Measurements from ENCODE around the gene LPAR6. TPM values are rescaled to one million over a fixed set of nuclear protein-coding genes. Genes with fewer than 3 reads are reported as not detected.
A peak's percentile ranks its signal among the peaks of the same experiment; 100 is the strongest.
"Not testable (repeated sequence)": the region's sequence is repeated elsewhere in the genome, so short reads cannot be mapped to it uniquely, and the experiment has no call there.

The LPAR6 gene, protein sequence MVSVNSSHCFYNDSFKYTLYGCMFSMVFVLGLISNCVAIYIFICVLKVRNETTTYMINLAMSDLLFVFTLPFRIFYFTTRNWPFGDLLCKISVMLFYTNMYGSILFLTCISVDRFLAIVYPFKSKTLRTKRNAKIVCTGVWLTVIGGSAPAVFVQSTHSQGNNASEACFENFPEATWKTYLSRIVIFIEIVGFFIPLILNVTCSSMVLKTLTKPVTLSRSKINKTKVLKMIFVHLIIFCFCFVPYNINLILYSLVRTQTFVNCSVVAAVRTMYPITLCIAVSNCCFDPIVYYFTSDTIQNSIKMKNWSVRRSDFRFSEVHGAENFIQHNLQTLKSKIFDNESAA
- total RNA-seq (10 to 100 TPM in 1 of 4 donors, 1 to 10 TPM in 3; 4.1 to 11.0 (median 6.6) TPM), polyA plus RNA-seq (1 to 10 TPM; 5.3 to 7.5 (median 5.8) TPM)
- long read RNA-seq, donor 1, partial matches to known transcripts, result 8 of 9 reads
- long read RNA-seq, donor 1, other reads (novel, unspliced or antisense), result 0 of 9 reads
- long read RNA-seq, donor 2, partial matches to known transcripts, result 0 of 9 reads
- long read RNA-seq, donor 2, other reads (novel, unspliced or antisense), result 9 of 9 reads

DNA sequence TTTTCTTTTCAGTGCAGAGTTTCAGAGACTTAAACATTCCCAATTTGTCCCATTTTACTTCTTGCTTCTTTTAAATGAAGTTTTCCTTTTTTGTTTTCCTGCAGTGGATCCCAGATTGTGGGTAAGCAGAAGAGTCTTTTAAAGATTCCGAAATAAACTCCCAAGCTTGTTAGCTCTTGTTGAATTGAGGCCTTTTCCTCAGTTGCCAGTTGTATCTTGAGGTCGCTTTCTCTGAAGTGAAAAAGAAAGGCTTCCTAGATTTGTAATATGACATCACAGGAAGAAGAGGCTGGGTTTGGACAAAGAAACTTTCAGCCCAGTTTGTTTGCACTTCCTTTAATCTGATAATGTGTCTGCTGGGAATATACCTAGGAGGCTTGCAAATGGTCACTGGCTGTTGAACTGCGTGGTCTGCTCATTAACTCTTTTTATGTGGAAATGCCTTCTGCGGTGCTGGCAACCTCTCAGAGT lies at the start of gene LPAR6:
Gene LPAR6 (minus strand): TSS at position 233 of the 471 bp plus-strand sequence. CDS start 690 bp downstream, outside the sequence.
- Histone ChIP-seq H3K36me3 (ENCODE audit: insufficient read depth in 1 of 2, low read depth in 1 of 2) (no peaks in the 10 kb centered on the region), H3K4me3 (peak within 1 kb of the TSS; percentile 60), H3K4me1 (no peaks in the 10 kb centered on the region), H3K27ac (peak within 1 kb of the TSS; percentile 56), H3K27me3 (ENCODE audit: insufficient read depth in 3 of 3, low read length in 2 of 3) (no peaks in the 10 kb centered on the region), H3K9me3 (no peaks in the 10 kb centered on the region)
- TF ChIP-seq, protein P1, sequence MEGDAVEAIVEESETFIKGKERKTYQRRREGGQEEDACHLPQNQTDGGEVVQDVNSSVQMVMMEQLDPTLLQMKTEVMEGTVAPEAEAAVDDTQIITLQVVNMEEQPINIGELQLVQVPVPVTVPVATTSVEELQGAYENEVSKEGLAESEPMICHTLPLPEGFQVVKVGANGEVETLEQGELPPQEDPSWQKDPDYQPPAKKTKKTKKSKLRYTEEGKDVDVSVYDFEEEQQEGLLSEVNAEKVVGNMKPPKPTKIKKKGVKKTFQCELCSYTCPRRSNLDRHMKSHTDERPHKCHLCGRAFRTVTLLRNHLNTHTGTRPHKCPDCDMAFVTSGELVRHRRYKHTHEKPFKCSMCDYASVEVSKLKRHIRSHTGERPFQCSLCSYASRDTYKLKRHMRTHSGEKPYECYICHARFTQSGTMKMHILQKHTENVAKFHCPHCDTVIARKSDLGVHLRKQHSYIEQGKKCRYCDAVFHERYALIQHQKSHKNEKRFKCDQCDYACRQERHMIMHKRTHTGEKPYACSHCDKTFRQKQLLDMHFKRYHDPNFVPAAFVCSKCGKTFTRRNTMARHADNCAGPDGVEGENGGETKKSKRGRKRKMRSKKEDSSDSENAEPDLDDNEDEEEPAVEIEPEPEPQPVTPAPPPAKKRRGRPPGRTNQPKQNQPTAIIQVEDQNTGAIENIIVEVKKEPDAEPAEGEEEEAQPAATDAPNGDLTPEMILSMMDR (IDR thresholded peaks at IDR 0.05), result no peak
- DNase-seq (peak in 1 of 2 donors; percentile 28), ATAC-seq (peak in 3 of 4 donors; percentile 37 to 67 (median 48))
- intact Hi-C loops (cut with DNase I), result loop anchor here in 1 of 2 donors (5.0 kb wide), 1 partner anchor 169 kb away; no protein-coding TSS in a partner anchor
- 41 to 44% (median 44%) methylated on average over 4 of the region's 4 CpGs for WGBS, 3 donors

GRCh38 chr13:48457578-48458242 lies 44.8 kb upstream of the LPAR6 start:
- intact Hi-C loops (cut with DNase I), result no loop called here
- Histone ChIP-seq H3K9me3 (no peaks in the 10 kb centered on the region), H3K27ac (no peak overlapping the region), H3K36me3 (ENCODE audit: insufficient read depth in 1 of 2, low read depth in 1 of 2) (peaks cover 5 to 85% of the 10 kb centered on the region in 2 donors), H3K27me3 (ENCODE audit: insufficient read depth in 3 of 3, low read length in 2 of 3) (no peaks in the 10 kb centered on the region), H3K4me3 (no peak overlapping the region), H3K4me1 (no peaks in the 10 kb centered on the region)
- ATAC-seq, result no peak
- DNase-seq, result peak in 1 of 2 donors; percentile 43
- 93 to 94% (median 93%) methylated on average over 28 of the region's 28 CpGs for WGBS, 3 donors
- TF ChIP-seq, protein P1 (IDR thresholded peaks at IDR 0.05), result no peak

DNA sequence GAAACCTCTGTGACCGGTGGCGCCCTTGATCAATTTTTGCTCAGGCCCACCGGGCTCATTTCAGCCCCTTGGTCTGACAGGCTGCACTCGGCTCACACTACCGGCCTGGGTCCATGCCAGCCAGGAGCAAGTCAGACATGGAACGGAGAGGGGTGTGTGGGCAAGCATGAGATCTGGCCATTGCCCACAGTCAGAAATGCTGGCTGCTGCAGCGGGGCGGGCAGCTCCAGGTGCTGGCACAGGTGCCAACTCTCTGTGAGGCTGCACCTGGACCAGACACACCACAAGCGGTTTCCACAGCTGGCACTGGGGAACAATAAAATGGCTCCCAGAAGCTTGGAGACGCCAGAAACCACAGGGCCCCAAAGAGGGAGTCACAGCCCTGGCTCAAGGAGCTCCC lies 43.6 kb upstream of the LPAR6 start:
- DNase-seq (no peak), ATAC-seq (no peak)
- H3K27ac ChIP-seq, result no peak overlapping the region
- H3K9me3 ChIP-seq, result no peaks in the 10 kb centered on the region
- intact Hi-C loops (cut with DNase I), result no loop called here
- TF ChIP-seq, protein P1 (IDR thresholded peaks at IDR 0.05), result no peak
- no peaks in the 10 kb centered on the region for H3K27me3 ChIP-seq (ENCODE audit: insufficient read depth in 3 of 3, low read length in 2 of 3)
- 95 to 99% (median 97%) methylated on average over 10 of the region's 10 CpGs for WGBS, 3 donors
- no peaks in the 10 kb centered on the region for H3K4me1 ChIP-seq
- no peak overlapping the region for H3K4me3 ChIP-seq
- H3K36me3 ChIP-seq (ENCODE audit: insufficient read depth in 1 of 2, low read depth in 1 of 2), result peaks cover 5 to 79% of the 10 kb centered on the region in 2 donors

DNA sequence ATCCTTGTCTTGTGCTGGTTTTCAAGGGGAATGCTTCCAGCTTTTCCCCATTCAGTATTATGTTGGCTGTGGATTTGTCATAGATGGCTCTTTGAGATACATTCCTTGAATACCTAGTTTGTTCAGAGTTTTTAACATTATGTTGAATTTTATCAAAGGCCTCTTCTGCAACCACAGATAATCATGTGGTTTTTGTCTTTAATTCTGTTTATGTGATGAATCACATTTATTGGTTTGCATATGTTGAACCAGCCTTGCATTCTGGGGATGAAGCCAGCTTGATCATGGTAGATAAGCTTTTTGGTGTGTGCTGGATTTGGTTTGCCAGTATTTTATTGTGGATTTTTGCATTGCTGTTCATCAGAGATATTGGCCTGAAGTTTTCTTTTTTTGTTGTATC lies 38.3 kb upstream of the LPAR6 start:
- H3K27me3 ChIP-seq (ENCODE audit: insufficient read depth in 3 of 3, low read length in 2 of 3); DNase-seq; intact Hi-C loops (cut with DNase I); H3K4me1 ChIP-seq; H3K4me3 ChIP-seq; ATAC-seq; H3K27ac ChIP-seq: not testable (repeated sequence)
- Histone ChIP-seq H3K36me3 (ENCODE audit: insufficient read depth in 1 of 2, low read depth in 1 of 2) (peaks cover 5 to 34% of the 10 kb centered on the region in 2 donors), H3K9me3 (peaks cover 10% of the 10 kb centered on the region)

GRCh38 chr13:48449656-48450055 lies 36.7 kb upstream of the LPAR6 start:
- H3K4me3 ChIP-seq, result no peak overlapping the region
- DNase-seq (no peak), ATAC-seq (no peak)
- intact Hi-C loops (cut with DNase I), result no loop called here
- peaks cover 3% of the 10 kb centered on the region for H3K4me1 ChIP-seq
- H3K36me3 ChIP-seq (ENCODE audit: insufficient read depth in 1 of 2, low read depth in 1 of 2), result peaks cover 3 to 19% of the 10 kb centered on the region in 2 donors
- TF ChIP-seq, protein P1 (IDR thresholded peaks at IDR 0.05), result no peak
- no peaks in the 10 kb centered on the region for H3K27me3 ChIP-seq (ENCODE audit: insufficient read depth in 3 of 3, low read length in 2 of 3)
- H3K9me3 ChIP-seq, result peaks cover 10% of the 10 kb centered on the region
- WGBS, 3 donors, result 92 to 94% (median 93%) methylated on average over 2 of the region's 2 CpGs
- no peak overlapping the region for H3K27ac ChIP-seq
